ENCODE data around the gene EXOSC9. TPM values are rescaled to one million over a fixed set of nuclear protein-coding genes. Genes with fewer than 3 reads are reported as not detected.

Gene EXOSC9
- total and polyA plus RNA-seq, 2 of the 8 experiments (the other 6 are each of a cell fraction or from before 2014, with no cell fraction given) = 33.2 to 54.9 TPM

- TF ChIP-seq HDAC6 (IDR thresholded peaks at IDR 0.05; ENCODE audit: low read depth, low read length) = no peak
- TF ChIP-seq SP2 (IDR thresholded peaks at IDR 0.05; ENCODE audit: low read length) = no peak
These were observed 1.1 kb upstream of the EXOSC9 start (continued) for GRCh38 chr4:121799867-121800501.

Measured in H1 (cell line).